ENCODE data around the gene NDRG4. TPM values are rescaled to one million over a fixed set of nuclear protein-coding genes. Genes with fewer than 3 reads are reported as not detected.
A peak's percentile ranks its signal among the peaks of the same experiment; 100 is the strongest.

NDRG4 gene
- total RNA-seq, 1 donor from 2014 or later = 58.9 TPM

- Mint-ChIP-seq H3K9me3 (no peaks in the 10 kb centered on the region), H3K27me3 (ENCODE audit: low read depth) (peaks cover 18% of the 10 kb centered on the region), H3K36me3 (ENCODE audit: low read depth) (peaks cover 6% of the 10 kb centered on the region), H3K27ac (ENCODE audit: unreplicated experiment) (no peak overlapping the region), H3K4me3 (no peak overlapping the region), H3K4me1 (peaks cover 28% of the 10 kb centered on the region)
- TF ChIP-seq CTCF (conservative IDR thresholded peaks at IDR 0.05) = no peak
- no peak for DNase-seq (ENCODE audit: low read depth, low spot score)
Measured at GRCh38 chr16:58513874-58514273, 13.9 kb downstream of the NDRG4 start.

- Mint-ChIP-seq H3K27ac (ENCODE audit: unreplicated experiment) (peak within 1 kb of the TSS; percentile 96), H3K4me3 (peak within 1 kb of the TSS; percentile 95), H3K27me3 (ENCODE audit: low read depth) (peaks cover 15% of the 10 kb centered on the region), H3K9me3 (no peaks in the 10 kb centered on the region), H3K36me3 (ENCODE audit: low read depth) (peaks cover 9% of the 10 kb centered on the region), H3K4me1 (peaks cover 28% of the 10 kb centered on the region)
- peak; percentile 47 for TF ChIP-seq CTCF (conservative IDR thresholded peaks at IDR 0.05)
- peak; percentile 85 for DNase-seq (ENCODE audit: low read depth, low spot score)
Measured at GRCh38 chr16:58515125-58515870, 15.4 kb downstream of the NDRG4 start, which contains the start of gene SETD6. Gene SETD6 (plus strand): TSS chr16:58515517. CDS start chr16:58515538, 21 bp downstream.

- Mint-ChIP-seq H3K4me3 (peak overlapping the region; percentile 95), H3K27ac (ENCODE audit: unreplicated experiment) (no peak overlapping the region), H3K9me3 (no peaks in the 10 kb centered on the region), H3K4me1 (peaks cover 28% of the 10 kb centered on the region), H3K27me3 (ENCODE audit: low read depth) (peaks cover 15% of the 10 kb centered on the region), H3K36me3 (ENCODE audit: low read depth) (peaks cover 9% of the 10 kb centered on the region)
- peak; percentile 4 for TF ChIP-seq CTCF (conservative IDR thresholded peaks at IDR 0.05)
- DNase-seq (ENCODE audit: low read depth, low spot score) = no peak
Measured at GRCh38 chr16:58515871-58516767, 16.2 kb downstream of the NDRG4 start.

- no peak for DNase-seq (ENCODE audit: low read depth, low spot score)
- Mint-ChIP-seq H3K4me1 (peaks cover 27% of the 10 kb centered on the region), H3K36me3 (ENCODE audit: low read depth) (peaks cover 9% of the 10 kb centered on the region), H3K27me3 (ENCODE audit: low read depth) (peaks cover 15% of the 10 kb centered on the region), H3K27ac (ENCODE audit: unreplicated experiment) (no peak overlapping the region), H3K9me3 (no peaks in the 10 kb centered on the region), H3K4me3 (peak overlapping the region; percentile 79)
- TF ChIP-seq CTCF (conservative IDR thresholded peaks at IDR 0.05) = no peak
Measured at GRCh38 chr16:58516768-58517107, 16.8 kb downstream of the NDRG4 start.

GRCh38 chr16:58518083-58518979 is 18.4 kb downstream of the NDRG4 start:
- Mint-ChIP-seq H3K36me3 (ENCODE audit: low read depth) (peaks cover 17% of the 10 kb centered on the region), H3K4me1 (peaks cover 18% of the 10 kb centered on the region), H3K27me3 (ENCODE audit: low read depth) (peaks cover 9% of the 10 kb centered on the region), H3K4me3 (peak overlapping the region; percentile 52), H3K27ac (ENCODE audit: unreplicated experiment) (no peak overlapping the region), H3K9me3 (no peaks in the 10 kb centered on the region)
- no peak for DNase-seq (ENCODE audit: low read depth, low spot score)
- no peak for TF ChIP-seq CTCF (conservative IDR thresholded peaks at IDR 0.05)
